A549 (cell line): ENCODE data around the gene ZNF407.

Experiments
- CHD2 ChIP-seq: fragments of 150-350 bp; IDR thresholded peaks from 2 replicates; pipeline ENCODE4 v1.6.1; 2014; ENCODE audit warnings: low read length; ENCODE audit not compliant: partially characterized antibody
- CHD4 ChIP-seq: fragments of 200-600 bp; sonication (generic); IDR thresholded peaks from 2 replicates; pipeline ENCODE4 v1.6.1; 2016; ENCODE audit warnings: antibody characterized with exemption, mild to moderate bottlenecking, borderline replicate concordance
- EP300 ChIP-seq, 2 experiments: fragments of >200 bp; sonication (Bioruptor Twin); formaldehyde crosslinking; IDR thresholded peaks; 2 replicates in 1 of 2; 3 replicates in 1 of 2; pipeline ENCODE4 v1.6.1; 2016 to 2017
- JUN ChIP-seq, 2 experiments: fragments of >200 bp; sonication (Bioruptor Twin); formaldehyde crosslinking; IDR thresholded peaks; 2 replicates in 1 of 2; 3 replicates in 1 of 2; pipeline ENCODE4 v1.6.1; 2016 to 2017
- KDM1A ChIP-seq: fragments of 200-600 bp; sonication (generic); IDR thresholded peaks from 2 replicates; pipeline ENCODE4 v1.6.1; 2016; ENCODE audit warnings: low read depth, mild to moderate bottlenecking
- NR3C1 ChIP-seq: fragments of >200 bp; sonication (Bioruptor Twin); formaldehyde crosslinking; IDR thresholded peaks from 3 replicates; pipeline ENCODE4 v1.6.1; 2017
- POLR2A ChIP-seq: IDR thresholded peaks from 2 replicates; pipeline ENCODE4 v1.6.1; 2012; ENCODE audit warnings: mild to moderate bottlenecking, low read length
- POLR2AphosphoS2 ChIP-seq: conservative IDR thresholded peaks from 2 replicates; pipeline ENCODE4 v1.6.1; 2012; ENCODE audit warnings: low read length, improper control_type of control experiment, inconsistent platforms
- RFX5 ChIP-seq: fragments of 450-650 bp; IDR thresholded peaks from 2 replicates; pipeline ENCODE4 v1.7.1; 2014; ENCODE audit warnings: antibody characterized with exemption, mild to moderate bottlenecking, moderate library complexity
- ZC3H11A ChIP-seq: fragments of 450-650 bp; IDR thresholded peaks from 2 replicates; pipeline ENCODE4 v1.6.1; 2014; ENCODE audit warnings: antibody characterized with exemption, mild to moderate bottlenecking
- TF ChIP-seq, protein P1 (sequence below): fragments of >200 bp; sonication (Bioruptor Twin); formaldehyde crosslinking; IDR thresholded peaks from 3 replicates; pipeline ENCODE4 v1.5.1; 2016
- TF ChIP-seq, protein P2 (sequence below): fragments of 200-600 bp; sonication (generic); IDR thresholded peaks from 2 replicates; pipeline ENCODE4 v1.6.1; 2016; ENCODE audit warnings: antibody characterized with exemption, mild to moderate bottlenecking, moderate library complexity

DNA sequence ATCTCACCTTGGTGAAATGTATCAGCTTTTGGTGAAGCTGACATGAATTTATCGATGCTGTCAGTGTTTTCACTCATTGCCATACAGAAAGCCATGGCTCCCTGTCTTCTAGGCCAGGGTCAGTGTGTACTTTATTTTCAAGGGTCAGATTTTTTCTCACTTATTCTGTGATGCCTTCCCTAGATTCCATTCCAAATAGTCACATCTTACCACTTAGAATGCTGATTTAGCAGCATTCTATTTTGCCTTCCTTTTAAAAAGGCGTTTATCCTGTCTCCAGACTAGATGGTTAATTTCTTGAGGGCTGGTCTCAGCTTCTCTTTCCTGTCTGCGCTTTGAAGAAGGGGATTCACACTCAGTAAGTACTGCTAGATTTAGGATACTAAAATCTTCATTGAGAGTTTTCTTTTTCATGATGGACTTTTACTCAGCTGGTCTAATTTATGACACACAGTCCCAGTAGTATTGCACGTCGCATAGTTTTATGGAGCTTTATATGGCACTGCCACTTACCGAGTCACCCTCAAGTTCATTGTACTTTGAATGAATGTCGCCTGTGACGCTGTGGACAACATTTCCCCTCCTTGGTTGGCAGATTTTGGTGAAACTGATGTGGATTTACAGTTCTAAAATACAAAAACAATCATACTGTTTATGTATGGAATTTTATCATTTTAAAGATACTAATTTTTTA, 194.0 kb downstream of the ZNF407 start:
- TF ChIP-seq, protein P1, sequence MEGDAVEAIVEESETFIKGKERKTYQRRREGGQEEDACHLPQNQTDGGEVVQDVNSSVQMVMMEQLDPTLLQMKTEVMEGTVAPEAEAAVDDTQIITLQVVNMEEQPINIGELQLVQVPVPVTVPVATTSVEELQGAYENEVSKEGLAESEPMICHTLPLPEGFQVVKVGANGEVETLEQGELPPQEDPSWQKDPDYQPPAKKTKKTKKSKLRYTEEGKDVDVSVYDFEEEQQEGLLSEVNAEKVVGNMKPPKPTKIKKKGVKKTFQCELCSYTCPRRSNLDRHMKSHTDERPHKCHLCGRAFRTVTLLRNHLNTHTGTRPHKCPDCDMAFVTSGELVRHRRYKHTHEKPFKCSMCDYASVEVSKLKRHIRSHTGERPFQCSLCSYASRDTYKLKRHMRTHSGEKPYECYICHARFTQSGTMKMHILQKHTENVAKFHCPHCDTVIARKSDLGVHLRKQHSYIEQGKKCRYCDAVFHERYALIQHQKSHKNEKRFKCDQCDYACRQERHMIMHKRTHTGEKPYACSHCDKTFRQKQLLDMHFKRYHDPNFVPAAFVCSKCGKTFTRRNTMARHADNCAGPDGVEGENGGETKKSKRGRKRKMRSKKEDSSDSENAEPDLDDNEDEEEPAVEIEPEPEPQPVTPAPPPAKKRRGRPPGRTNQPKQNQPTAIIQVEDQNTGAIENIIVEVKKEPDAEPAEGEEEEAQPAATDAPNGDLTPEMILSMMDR, result no peak
- no peak for TF ChIP-seq POLR2A
- no peak for TF ChIP-seq CHD2
- TF ChIP-seq EP300 (IDR thresholded peaks at IDR 0.05), result no peak
- TF ChIP-seq POLR2AphosphoS2, result no peak
- TF ChIP-seq JUN (IDR thresholded peaks at IDR 0.05), result no peak
- no peak for TF ChIP-seq CHD4
- TF ChIP-seq, protein P2, sequence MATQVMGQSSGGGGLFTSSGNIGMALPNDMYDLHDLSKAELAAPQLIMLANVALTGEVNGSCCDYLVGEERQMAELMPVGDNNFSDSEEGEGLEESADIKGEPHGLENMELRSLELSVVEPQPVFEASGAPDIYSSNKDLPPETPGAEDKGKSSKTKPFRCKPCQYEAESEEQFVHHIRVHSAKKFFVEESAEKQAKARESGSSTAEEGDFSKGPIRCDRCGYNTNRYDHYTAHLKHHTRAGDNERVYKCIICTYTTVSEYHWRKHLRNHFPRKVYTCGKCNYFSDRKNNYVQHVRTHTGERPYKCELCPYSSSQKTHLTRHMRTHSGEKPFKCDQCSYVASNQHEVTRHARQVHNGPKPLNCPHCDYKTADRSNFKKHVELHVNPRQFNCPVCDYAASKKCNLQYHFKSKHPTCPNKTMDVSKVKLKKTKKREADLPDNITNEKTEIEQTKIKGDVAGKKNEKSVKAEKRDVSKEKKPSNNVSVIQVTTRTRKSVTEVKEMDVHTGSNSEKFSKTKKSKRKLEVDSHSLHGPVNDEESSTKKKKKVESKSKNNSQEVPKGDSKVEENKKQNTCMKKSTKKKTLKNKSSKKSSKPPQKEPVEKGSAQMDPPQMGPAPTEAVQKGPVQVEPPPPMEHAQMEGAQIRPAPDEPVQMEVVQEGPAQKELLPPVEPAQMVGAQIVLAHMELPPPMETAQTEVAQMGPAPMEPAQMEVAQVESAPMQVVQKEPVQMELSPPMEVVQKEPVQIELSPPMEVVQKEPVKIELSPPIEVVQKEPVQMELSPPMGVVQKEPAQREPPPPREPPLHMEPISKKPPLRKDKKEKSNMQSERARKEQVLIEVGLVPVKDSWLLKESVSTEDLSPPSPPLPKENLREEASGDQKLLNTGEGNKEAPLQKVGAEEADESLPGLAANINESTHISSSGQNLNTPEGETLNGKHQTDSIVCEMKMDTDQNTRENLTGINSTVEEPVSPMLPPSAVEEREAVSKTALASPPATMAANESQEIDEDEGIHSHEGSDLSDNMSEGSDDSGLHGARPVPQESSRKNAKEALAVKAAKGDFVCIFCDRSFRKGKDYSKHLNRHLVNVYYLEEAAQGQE, result no peak
- TF ChIP-seq RFX5, result no peak
- TF ChIP-seq NR3C1, result no peak
- no peak for TF ChIP-seq KDM1A
- no peak for TF ChIP-seq ZC3H11A
